Sigmoid colon (tissue), 7 donors: ENCODE data around the gene KIAA0513. TPM values are rescaled to one million over a fixed set of nuclear protein-coding genes. Genes with fewer than 3 reads are reported as not detected.

Experiments used
- DNase-seq: peaks from one replicate; pipeline ENCODE4 v3.0.0-alpha.2; 2019
- H3K27ac ChIP-seq, 4 donors: fragments of 200-600 bp; sonication (generic); one replicate each; pipeline ENCODE4 v1.5.1; 2016 to 2019; ENCODE audit warnings: mild to moderate bottlenecking in 1 of 4
- H3K27me3 ChIP-seq, 3 donors: fragments of 200-600 bp; sonication (generic); one replicate each; pipeline ENCODE4 v1.5.1; 2019; ENCODE audit warnings: mild to moderate bottlenecking in 1 of 3
- H3K36me3 ChIP-seq, 4 donors: fragments of 200-600 bp; sonication (generic); one replicate each; pipeline ENCODE4 v1.5.1; 2016 to 2019
- H3K4me1 ChIP-seq, 4 donors: fragments of 200-600 bp; sonication (generic); one replicate each; pipeline ENCODE4 v1.5.1; 2017 to 2019
- H3K4me3 ChIP-seq, 4 donors: fragments of 200-600 bp; sonication (generic); one replicate each; pipeline ENCODE4 v1.5.1; 2017 to 2019; ENCODE audit warnings: mild to moderate bottlenecking in 2 of 4, moderate library complexity in 1 of 4
- H3K9me3 ChIP-seq, 4 donors: fragments of 200-600 bp in 3 of 4; sonication (generic) in 3 of 4; one replicate each; pipeline versions ENCODE4 v1.5.1 to v1.6.1; 2013 to 2019
- EP300 ChIP-seq, 4 donors: sonication (generic); formaldehyde crosslinking; IDR thresholded peaks; one replicate each; pipeline ENCODE4 v1.6.1; 2017; ENCODE audit warnings: antibody characterized with exemption in 4 of 4
- POLR2A ChIP-seq, 2 donors: fragments of 450-650 bp; IDR thresholded peaks; one replicate each; pipeline ENCODE4 v1.6.1; 2016; ENCODE audit warnings: antibody characterized with exemption in 2 of 2, mild to moderate bottlenecking in 2 of 2, moderate library complexity in 2 of 2
- POLR2AphosphoS5 ChIP-seq, 4 donors: sonication (generic); formaldehyde crosslinking; IDR thresholded peaks; one replicate each; pipeline ENCODE4 v1.6.1; 2017; ENCODE audit warnings: antibody characterized with exemption in 4 of 4
- WGBS, 2 donors: extraction: QIAGEN DNeasy Blood & Tissue Kit; methylation state at CpG; one replicate each; pipeline ENCODE4 v1.1.7; 2013; 5-methylcytosine and 5-hydroxymethylcytosine counted together
- intact Hi-C: fragments of 100-400 bp; cut with DNase I; formaldehyde crosslinking; loops from one replicate; pipeline ENCODE4 v1.15.1; 2023
- polyA plus RNA-seq, 3 donors: library from polyadenylated mRNA; stranded (reverse); fragments of 200-250 nt; gene quantifications; one replicate each; pipeline ENCODE4 v1.2.3, GENCODE V29; 2013
- total RNA-seq, 4 donors: library from RNA; depleted of rRNA; stranded (reverse); fragments of >200 nt; gene quantifications; one replicate each; pipeline ENCODE4 v1.1.0, GENCODE V29; 2016
- TF ChIP-seq, protein P1 (sequence below), 4 experiments: fragments of 450-650 bp in 3 of 4; fragments of 200-600 bp in 1 of 4; IDR thresholded peaks; one replicate each; pipeline ENCODE4 v1.5.1; 2016 to 2019; ENCODE audit warnings: antibody characterized with exemption in 4 of 4, mild to moderate bottlenecking in 3 of 4, moderate library complexity in 2 of 4
- donor health status: healthy with polysubstance abuse.
- donor health status: Bipolar disorder and iron deficiency.
- donor health status: healthy.

KIAA0513 gene
- total and polyA plus RNA-seq, 7 donors: 8.4 to 40.2 (median 18.6) TPM

GRCh38 chr16:85056211-85056748, 28.7 kb downstream of the KIAA0513 start:
- H3K9me3 ChIP-seq: no peaks in the 10 kb centered on the region
- DNase-seq: no peak
- 78 to 93% methylated on average over 16 of the region's 16 CpGs for WGBS, 2 donors
- peaks cover 0 to 5% (median 0%) of the 10 kb centered on the region in 4 donors for H3K36me3 ChIP-seq
- H3K27me3 ChIP-seq: no peaks in the 10 kb centered on the region
- intact Hi-C loops: no loop called here
- H3K27ac ChIP-seq: peak overlapping the region; percentile 76 to 84 (median 79)
- H3K4me3 ChIP-seq: peak overlapping the region in 2 of 4 donors; percentile 33 to 36
- TF ChIP-seq, protein P1, sequence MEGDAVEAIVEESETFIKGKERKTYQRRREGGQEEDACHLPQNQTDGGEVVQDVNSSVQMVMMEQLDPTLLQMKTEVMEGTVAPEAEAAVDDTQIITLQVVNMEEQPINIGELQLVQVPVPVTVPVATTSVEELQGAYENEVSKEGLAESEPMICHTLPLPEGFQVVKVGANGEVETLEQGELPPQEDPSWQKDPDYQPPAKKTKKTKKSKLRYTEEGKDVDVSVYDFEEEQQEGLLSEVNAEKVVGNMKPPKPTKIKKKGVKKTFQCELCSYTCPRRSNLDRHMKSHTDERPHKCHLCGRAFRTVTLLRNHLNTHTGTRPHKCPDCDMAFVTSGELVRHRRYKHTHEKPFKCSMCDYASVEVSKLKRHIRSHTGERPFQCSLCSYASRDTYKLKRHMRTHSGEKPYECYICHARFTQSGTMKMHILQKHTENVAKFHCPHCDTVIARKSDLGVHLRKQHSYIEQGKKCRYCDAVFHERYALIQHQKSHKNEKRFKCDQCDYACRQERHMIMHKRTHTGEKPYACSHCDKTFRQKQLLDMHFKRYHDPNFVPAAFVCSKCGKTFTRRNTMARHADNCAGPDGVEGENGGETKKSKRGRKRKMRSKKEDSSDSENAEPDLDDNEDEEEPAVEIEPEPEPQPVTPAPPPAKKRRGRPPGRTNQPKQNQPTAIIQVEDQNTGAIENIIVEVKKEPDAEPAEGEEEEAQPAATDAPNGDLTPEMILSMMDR (IDR thresholded peaks at IDR 0.05): peak in 3 of 4 experiments; percentile 11 to 45 (median 32)
- no peak for TF ChIP-seq POLR2A (IDR thresholded peaks at IDR 0.05)
- peaks cover 0 to 32% (median 23%) of the 10 kb centered on the region in 4 donors for H3K4me1 ChIP-seq

- H3K27ac ChIP-seq: no peak overlapping the region
- H3K9me3 ChIP-seq: no peaks in the 10 kb centered on the region
- intact Hi-C loops: no loop called here
- DNase-seq: no peak
- H3K4me3 ChIP-seq: no peak overlapping the region
- no peak for TF ChIP-seq POLR2AphosphoS5 (IDR thresholded peaks at IDR 0.05)
- TF ChIP-seq, protein P1 (IDR thresholded peaks at IDR 0.05): peak in 1 of 4 experiments; percentile 21
- H3K36me3 ChIP-seq: peaks cover 0 to 5% (median 0%) of the 10 kb centered on the region in 4 donors
- WGBS, 2 donors: 52 to 76% methylated on average over 9 of the region's 9 CpGs
- peaks cover 0 to 26% (median 22%) of the 10 kb centered on the region in 4 donors for H3K4me1 ChIP-seq
- H3K27me3 ChIP-seq: no peaks in the 10 kb centered on the region
These were observed 29.8 kb downstream of the KIAA0513 start for GRCh38 chr16:85057212-85057889.

GRCh38 chr16:85057948-85058347, 30.4 kb downstream of the KIAA0513 start:
- DNase-seq: no peak
- no peaks in the 10 kb centered on the region for H3K27me3 ChIP-seq
- H3K9me3 ChIP-seq: no peaks in the 10 kb centered on the region
- no peak overlapping the region for H3K27ac ChIP-seq
- 75 to 93% methylated on average over 7 of the region's 7 CpGs for WGBS, 2 donors
- H3K4me3 ChIP-seq: no peak overlapping the region
- intact Hi-C loops: no loop called here
- no peak for TF ChIP-seq POLR2A (IDR thresholded peaks at IDR 0.05)
- TF ChIP-seq, protein P1 (IDR thresholded peaks at IDR 0.05): no peak
- no peak for TF ChIP-seq EP300 (IDR thresholded peaks at IDR 0.05)
- no peak for TF ChIP-seq POLR2AphosphoS5 (IDR thresholded peaks at IDR 0.05)
- peaks cover 0 to 5% (median 0%) of the 10 kb centered on the region in 4 donors for H3K36me3 ChIP-seq
- H3K4me1 ChIP-seq: peaks cover 0 to 27% (median 22%) of the 10 kb centered on the region in 4 donors

DNA sequence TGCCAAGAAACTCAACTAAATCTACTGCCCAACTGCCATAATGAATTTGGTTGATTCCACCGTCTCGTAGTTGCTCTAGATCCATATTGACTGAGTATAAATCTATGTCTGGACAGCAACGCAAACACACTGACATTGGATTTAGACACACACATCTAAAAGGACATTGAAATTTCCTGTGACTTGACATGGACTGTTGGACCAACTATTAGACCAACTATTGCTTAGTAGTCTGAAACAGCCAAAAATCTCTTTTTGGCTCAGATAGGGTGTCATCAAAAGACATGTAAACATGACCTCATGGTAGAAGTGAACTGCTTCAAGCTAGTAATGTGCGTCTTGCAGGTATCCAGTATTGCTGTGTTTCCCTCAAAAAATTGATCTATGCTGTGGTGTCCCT, 31.3 kb downstream of the KIAA0513 start:
- Histone ChIP-seq H3K36me3 (peaks cover 0 to 5% (median 0%) of the 10 kb centered on the region in 4 donors), H3K27ac (no peak overlapping the region), H3K9me3 (no peaks in the 10 kb centered on the region), H3K4me1 (peaks cover 0 to 27% (median 22%) of the 10 kb centered on the region in 4 donors), H3K27me3 (no peaks in the 10 kb centered on the region), H3K4me3 (no peak overlapping the region)
- DNase-seq: no peak
- 76 to 96% methylated on average over 4 of the region's 4 CpGs for WGBS, 2 donors
- TF ChIP-seq POLR2AphosphoS5 (IDR thresholded peaks at IDR 0.05) (no peak), POLR2A (IDR thresholded peaks at IDR 0.05) (no peak), EP300 (IDR thresholded peaks at IDR 0.05) (no peak)
- TF ChIP-seq, protein P1 (IDR thresholded peaks at IDR 0.05): no peak
- intact Hi-C loops: no loop called here
